Measurements from ENCODE around the gene RGS12.

- TF ChIP-seq CTCF (optimal IDR thresholded peaks at IDR 0.05 in 1 of 3, IDR thresholded peaks at IDR 0.05 in 1 of 3, conservative IDR thresholded peaks at IDR 0.05 in 1 of 3; ENCODE audit: extremely low read depth in 1 of 3, insufficient read depth in 2 of 3, low read length in 3 of 3) (no peak), EZH2 (IDR thresholded peaks at IDR 0.05; ENCODE audit: low read length) (no peak)
Measured at GRCh38 chr4:3303565-3303824, 10.7 kb downstream of the RGS12 start.

Measured in keratinocyte (primary cell).